SU-DHL-6 (cell line): Measurements from ENCODE around the gene CHSY3.

ENCODE experiments used
- H2AFZ ChIP-seq: fragments of 200-600 bp; sonication (generic); 2 replicates; pipeline ENCODE4 v1.6.1; 2014; ENCODE audit warnings: low read depth, mild to moderate bottlenecking, moderate library complexity, mixed read lengths, antibody characterized with exemption, low read length; ENCODE audit not compliant: severe bottlenecking
- H3F3A ChIP-seq: fragments of 200-600 bp; shearing (Covaris generic); 2 replicates; pipeline ENCODE4 v1.6.0; 2016; ENCODE audit warnings: antibody characterized with exemption, mild to moderate bottlenecking; ENCODE audit not compliant: insufficient read depth
- H3K27ac ChIP-seq: fragments of 200-600 bp; sonication (generic); 2 replicates; pipeline ENCODE4 v1.5.1; 2016; ENCODE audit warnings: low read depth, mild to moderate bottlenecking, low read length, moderate library complexity, mixed read lengths
- H3K27me3 ChIP-seq: fragments of 200-600 bp; sonication (generic), shearing (Covaris generic); 2 replicates; pipeline ENCODE4 v1.6.0; 2014; ENCODE audit warnings: mild to moderate bottlenecking, low read length
- H3K36me3 ChIP-seq: fragments of 200-600 bp; sonication (generic); 2 replicates; pipeline ENCODE4 v1.6.1; 2014; ENCODE audit warnings: mild to moderate bottlenecking, low read length, mixed read lengths
- H3K4me2 ChIP-seq: fragments of 300-600, 200-600 bp; shearing (Covaris generic), sonication (generic); 2 replicates; pipeline ENCODE4 v1.6.0; 2014; ENCODE audit warnings: low read length, low read depth, mild to moderate bottlenecking; ENCODE audit not compliant: poor library complexity, severe bottlenecking
- H3K4me3 ChIP-seq: fragments of 200-600 bp; sonication (generic); 2 replicates; pipeline ENCODE4 v1.5.1; 2014; ENCODE audit warnings: antibody characterized with exemption, low read length, mild to moderate bottlenecking, mixed read lengths; ENCODE audit not compliant: insufficient read depth, poor library complexity, severe bottlenecking
- H3K79me2 ChIP-seq: fragments of 200-600 bp; sonication (generic); 2 replicates; pipeline ENCODE4 v1.6.1; 2014; ENCODE audit warnings: mild to moderate bottlenecking, low read length, moderate library complexity; ENCODE audit not compliant: insufficient read depth
- H3K9ac ChIP-seq: fragments of 200-600 bp; sonication (generic); 2 replicates; pipeline ENCODE4 v1.7.0; 2014; ENCODE audit warnings: mild to moderate bottlenecking, low read length
- H3K9me2 ChIP-seq: fragments of 200-600 bp; sonication (generic); replicated peaks from 2 replicates; pipeline ENCODE4 v1.6.1; 2014; ENCODE audit warnings: low read length; ENCODE audit not compliant: insufficient read depth
- H3K9me3 ChIP-seq: fragments of 200-600 bp; sonication (generic); 2 replicates; pipeline ENCODE4 v1.6.1; 2014; ENCODE audit warnings: low read length, mixed read lengths; ENCODE audit not compliant: insufficient read depth
- H4K20me1 ChIP-seq: fragments of 200-600 bp; sonication (generic); 2 replicates; pipeline ENCODE4 v1.6.1; 2014; ENCODE audit warnings: low read depth, mild to moderate bottlenecking, antibody characterized with exemption, low read length, moderate library complexity, mixed read lengths
- EZH2phosphoT487 ChIP-seq: fragments of 200-600 bp; sonication (generic), shearing (Covaris generic); conservative IDR thresholded peaks from 2 replicates; pipeline ENCODE4 v1.6.1; 2018; ENCODE audit warnings: mild to moderate bottlenecking, antibody characterized with exemption, low read length, moderate library complexity, mixed read lengths
- TF ChIP-seq, protein P1 (sequence below): fragments of 200-600 bp; sonication (generic); IDR thresholded peaks from one replicate; pipeline ENCODE4 v1.5.1; 2017; ENCODE audit warnings: antibody characterized with exemption, mild to moderate bottlenecking, low read length, moderate library complexity; ENCODE audit not compliant: insufficient read depth, poor library complexity, severe bottlenecking

CHSY3 gene

DNA sequence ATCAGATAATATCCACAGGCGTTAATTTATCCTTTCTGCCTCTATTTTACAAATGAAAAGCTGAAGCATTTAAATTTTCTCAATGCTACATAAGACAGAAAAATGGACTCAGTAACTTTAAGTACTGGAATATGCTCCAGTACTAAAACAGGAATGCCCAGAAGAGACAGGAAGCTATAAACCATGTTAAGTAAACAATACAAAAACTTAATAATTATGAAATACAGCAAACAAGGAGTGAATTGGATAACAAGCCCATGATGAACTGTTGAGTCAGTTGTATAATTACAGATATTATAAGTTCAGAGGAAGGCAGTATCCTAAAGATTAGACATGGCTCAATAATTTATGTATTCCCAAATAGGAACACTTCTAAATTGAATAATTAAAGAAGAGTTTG, 148.5 kb downstream of the CHSY3 start:
- no peak overlapping the region for H2AFZ ChIP-seq
- H3K4me2 ChIP-seq, result no peak overlapping the region
- H3K36me3 ChIP-seq, result no peaks in the 10 kb centered on the region
- H3K9me3 ChIP-seq, result no peaks in the 10 kb centered on the region
- H3K9me2 ChIP-seq, result no peaks in the 10 kb centered on the region
- H3K27me3 ChIP-seq, result no peaks in the 10 kb centered on the region
- no peak overlapping the region for H3K27ac ChIP-seq
- no peaks in the 10 kb centered on the region for H4K20me1 ChIP-seq
- no peaks in the 10 kb centered on the region for H3K79me2 ChIP-seq
- no peak for TF ChIP-seq EZH2phosphoT487
- TF ChIP-seq, protein P1, sequence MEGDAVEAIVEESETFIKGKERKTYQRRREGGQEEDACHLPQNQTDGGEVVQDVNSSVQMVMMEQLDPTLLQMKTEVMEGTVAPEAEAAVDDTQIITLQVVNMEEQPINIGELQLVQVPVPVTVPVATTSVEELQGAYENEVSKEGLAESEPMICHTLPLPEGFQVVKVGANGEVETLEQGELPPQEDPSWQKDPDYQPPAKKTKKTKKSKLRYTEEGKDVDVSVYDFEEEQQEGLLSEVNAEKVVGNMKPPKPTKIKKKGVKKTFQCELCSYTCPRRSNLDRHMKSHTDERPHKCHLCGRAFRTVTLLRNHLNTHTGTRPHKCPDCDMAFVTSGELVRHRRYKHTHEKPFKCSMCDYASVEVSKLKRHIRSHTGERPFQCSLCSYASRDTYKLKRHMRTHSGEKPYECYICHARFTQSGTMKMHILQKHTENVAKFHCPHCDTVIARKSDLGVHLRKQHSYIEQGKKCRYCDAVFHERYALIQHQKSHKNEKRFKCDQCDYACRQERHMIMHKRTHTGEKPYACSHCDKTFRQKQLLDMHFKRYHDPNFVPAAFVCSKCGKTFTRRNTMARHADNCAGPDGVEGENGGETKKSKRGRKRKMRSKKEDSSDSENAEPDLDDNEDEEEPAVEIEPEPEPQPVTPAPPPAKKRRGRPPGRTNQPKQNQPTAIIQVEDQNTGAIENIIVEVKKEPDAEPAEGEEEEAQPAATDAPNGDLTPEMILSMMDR, result no peak
- H3K9ac ChIP-seq, result no peak overlapping the region
- H3K4me3 ChIP-seq, result no peak overlapping the region
- no peaks in the 10 kb centered on the region for H3F3A ChIP-seq

DNA sequence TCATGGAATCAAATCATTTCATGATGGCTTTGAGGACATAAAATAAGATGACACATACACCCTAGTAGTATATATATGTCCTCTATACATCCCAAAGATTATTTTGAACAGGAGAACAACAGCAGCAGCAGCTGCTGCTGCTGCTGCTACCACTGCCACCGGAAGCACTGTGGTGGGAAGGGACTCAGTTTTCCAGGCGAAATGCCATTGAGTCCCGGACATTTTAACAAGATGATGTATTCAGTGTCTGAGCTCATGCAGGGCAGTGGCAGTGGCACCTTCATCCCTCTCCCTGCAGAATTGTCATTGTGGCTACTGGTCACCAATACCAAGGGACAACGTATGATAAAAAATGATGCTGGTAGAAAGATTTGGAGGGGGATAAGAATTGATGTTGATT, 151.3 kb downstream of the CHSY3 start:
- no peaks in the 10 kb centered on the region for H3K27me3 ChIP-seq
- H3K4me2 ChIP-seq, result no peak overlapping the region
- H2AFZ ChIP-seq, result no peak overlapping the region
- H4K20me1 ChIP-seq, result no peaks in the 10 kb centered on the region
- no peak for TF ChIP-seq EZH2phosphoT487
- TF ChIP-seq, protein P1, result no peak
- no peak overlapping the region for H3K4me3 ChIP-seq
- H3K9me2 ChIP-seq, result no peaks in the 10 kb centered on the region
- no peak overlapping the region for H3K27ac ChIP-seq
- H3F3A ChIP-seq, result no peaks in the 10 kb centered on the region
- no peaks in the 10 kb centered on the region for H3K79me2 ChIP-seq
- H3K9ac ChIP-seq, result no peak overlapping the region
- no peaks in the 10 kb centered on the region for H3K36me3 ChIP-seq
- H3K9me3 ChIP-seq, result no peaks in the 10 kb centered on the region

DNA sequence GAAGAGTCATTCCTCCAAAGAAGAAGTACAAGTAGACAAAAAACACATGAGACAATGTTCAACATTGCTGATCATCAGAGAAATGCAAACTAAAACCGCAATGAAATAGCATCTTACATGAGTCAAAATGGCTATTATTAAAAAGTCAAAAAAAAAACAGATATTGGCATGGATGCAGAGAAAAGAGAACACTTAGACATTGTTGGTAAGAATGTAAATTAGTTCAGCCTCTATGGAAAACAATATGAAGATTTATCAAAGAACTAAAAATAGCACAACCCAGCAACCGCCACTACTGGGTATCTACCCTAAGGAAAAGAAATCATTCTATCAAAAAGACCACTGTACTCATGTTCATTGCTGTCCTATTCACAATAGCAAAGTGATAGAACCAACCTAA, 157.5 kb downstream of the CHSY3 start:
- Histone ChIP-seq H3F3A (no peaks in the 10 kb centered on the region), H3K9me3 (no peaks in the 10 kb centered on the region), H4K20me1 (no peaks in the 10 kb centered on the region), H3K79me2 (no peaks in the 10 kb centered on the region), H2AFZ (no peak overlapping the region), H3K4me2 (no peak overlapping the region), H3K9me2 (no peaks in the 10 kb centered on the region), H3K27ac (no peak overlapping the region), H3K4me3 (no peak overlapping the region), H3K36me3 (no peaks in the 10 kb centered on the region), H3K9ac (no peak overlapping the region), H3K27me3 (no peaks in the 10 kb centered on the region)
- TF ChIP-seq, protein P1, result no peak
- no peak for TF ChIP-seq EZH2phosphoT487

DNA sequence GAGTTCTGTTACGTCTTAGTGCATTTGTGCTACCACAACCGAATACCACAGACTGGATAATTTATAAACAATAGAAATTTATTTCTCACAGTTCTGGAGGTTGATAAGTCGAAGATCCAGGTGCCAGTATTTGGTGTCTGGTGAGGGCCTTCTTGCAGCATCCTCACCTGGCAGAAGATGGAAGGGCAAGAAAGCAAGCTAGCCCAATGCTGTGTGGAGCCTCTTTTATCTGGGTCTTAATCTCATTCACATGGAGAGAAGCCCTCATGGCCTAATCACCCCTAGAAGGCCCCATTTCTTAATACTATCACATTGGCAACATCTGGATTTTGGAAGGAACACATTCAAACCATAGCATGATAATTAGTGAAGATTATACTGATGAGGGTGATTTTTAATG, 159.3 kb downstream of the CHSY3 start:
- no peaks in the 10 kb centered on the region for H4K20me1 ChIP-seq
- no peak overlapping the region for H3K9ac ChIP-seq
- no peaks in the 10 kb centered on the region for H3F3A ChIP-seq
- H3K27me3 ChIP-seq, result no peaks in the 10 kb centered on the region
- H3K9me2 ChIP-seq, result no peaks in the 10 kb centered on the region
- no peak overlapping the region for H3K4me3 ChIP-seq
- no peak overlapping the region for H3K27ac ChIP-seq
- H3K79me2 ChIP-seq, result no peaks in the 10 kb centered on the region
- TF ChIP-seq, protein P1, result no peak
- TF ChIP-seq EZH2phosphoT487, result no peak
- H2AFZ ChIP-seq, result no peak overlapping the region
- no peaks in the 10 kb centered on the region for H3K36me3 ChIP-seq
- no peak overlapping the region for H3K4me2 ChIP-seq
- no peaks in the 10 kb centered on the region for H3K9me3 ChIP-seq
